ENCODE results near the gene AMH.
"Not testable (repeated sequence)": the region's sequence is repeated elsewhere in the genome, so short reads cannot be mapped to it uniquely, and the experiment has no call there.

AMH gene

GRCh38 chr19:2281265-2282061 is 32.3 kb downstream of the AMH start:
- CTCF ChIA-PET, DNase-seq, H3K9me3 Mint-ChIP-seq, H3K36me3 Mint-ChIP-seq: not testable (repeated sequence)
- peak overlapping the region; percentile 49 for H3K27ac Mint-ChIP-seq
- peak overlapping the region; percentile 46 for H3K4me3 Mint-ChIP-seq
- peaks cover 18% of the 10 kb centered on the region for H3K4me1 Mint-ChIP-seq
- H3K27me3 Mint-ChIP-seq = peaks cover 29% of the 10 kb centered on the region

GRCh38 chr19:2282062-2282861 is 33.1 kb downstream of the AMH start, which contains the start of gene PEAK3:
PEAK3 (minus strand) TSS chr19:2282175; CDS start chr19:2280931, 1,244 bp downstream.
- CTCF ChIA-PET = no interaction called here

GRCh38 chr19:2282862-2283237 is 33.7 kb downstream of the AMH start:
- peaks cover 38% of the 10 kb centered on the region for H3K27me3 Mint-ChIP-seq
- H3K4me3 Mint-ChIP-seq = no peak overlapping the region
- DNase-seq = no peak
- H3K27ac Mint-ChIP-seq = no peak overlapping the region
- peaks cover 16% of the 10 kb centered on the region for H3K4me1 Mint-ChIP-seq
- CTCF ChIA-PET = interaction anchor here (0.9 kb wide), 1 partner anchor 8 kb away, joined by 3 read pairs; no protein-coding TSS in a partner anchor
- H3K36me3 Mint-ChIP-seq = no peaks in the 10 kb centered on the region
- no peaks in the 10 kb centered on the region for H3K9me3 Mint-ChIP-seq

More at GRCh38 chr19:2282062-2282861, 33.1 kb downstream of the AMH start, which contains the start of gene PEAK3:
- Mint-ChIP-seq H3K4me1 (peaks cover 17% of the 10 kb centered on the region), H3K27ac (peak within 1 kb of the TSS; percentile 49), H3K36me3 (peaks cover 1% of the 10 kb centered on the region), H3K4me3 (peak within 1 kb of the TSS; percentile 46), H3K27me3 (peaks cover 33% of the 10 kb centered on the region), H3K9me3 (no peaks in the 10 kb centered on the region)
- DNase-seq = peak; percentile 70

GRCh38 chr19:2283835-2284507 is 34.8 kb downstream of the AMH start:
- CTCF ChIA-PET = interaction anchor here (0.6 to 0.9 kb wide), 2 partner anchors 9 to 342 kb away, joined by 3 read pairs; no protein-coding TSS in a partner anchor
- Mint-ChIP-seq H3K27me3 (peaks cover 49% of the 10 kb centered on the region), H3K27ac (no peak overlapping the region), H3K9me3 (no peaks in the 10 kb centered on the region), H3K4me3 (no peak overlapping the region), H3K36me3 (peaks cover 1% of the 10 kb centered on the region), H3K4me1 (peaks cover 25% of the 10 kb centered on the region)
- no peak for DNase-seq

- Mint-ChIP-seq H3K27me3 (peaks cover 59% of the 10 kb centered on the region), H3K4me1 (peaks cover 39% of the 10 kb centered on the region), H3K9me3 (no peaks in the 10 kb centered on the region), H3K27ac (no peak overlapping the region), H3K4me3 (no peak overlapping the region), H3K36me3 (peaks cover 7% of the 10 kb centered on the region)
- CTCF ChIA-PET = interaction anchor here (1.5 to 1.7 kb wide), 2 partner anchors 12 to 30 kb away, joined by 3 to 6 read pairs; no protein-coding TSS in a partner anchor
- DNase-seq = no peak
These were observed 37.4 kb downstream of the AMH start for GRCh38 chr19:2286402-2287140.

GRCh38 chr19:2287585-2288337 is 38.6 kb downstream of the AMH start:
- no peak for DNase-seq
- H3K4me3 Mint-ChIP-seq = no peak overlapping the region
- peaks cover 47% of the 10 kb centered on the region for H3K27me3 Mint-ChIP-seq
- peak overlapping the region; percentile 58 for H3K27ac Mint-ChIP-seq
- CTCF ChIA-PET = interaction anchor here (1.3 to 1.8 kb wide), 5 partner anchors 13 to 105 kb away, joined by 3 to 6 read pairs (median 4); partner anchors contain the start of gene PLEKHJ1
- peaks cover 13% of the 10 kb centered on the region for H3K36me3 Mint-ChIP-seq
- H3K9me3 Mint-ChIP-seq = no peaks in the 10 kb centered on the region
- peaks cover 36% of the 10 kb centered on the region for H3K4me1 Mint-ChIP-seq

GRCh38 chr19:2288338-2288817 is 39.3 kb downstream of the AMH start:
- Mint-ChIP-seq H3K27me3 (peaks cover 41% of the 10 kb centered on the region), H3K4me1 (peaks cover 35% of the 10 kb centered on the region), H3K9me3 (no peaks in the 10 kb centered on the region), H3K36me3 (peaks cover 16% of the 10 kb centered on the region), H3K4me3 (peak overlapping the region; percentile 92), H3K27ac (peak overlapping the region; percentile 99)
- CTCF ChIA-PET = interaction anchor here (1.3 to 1.8 kb wide), 4 partner anchors 14 to 105 kb away, joined by 4 to 6 read pairs (median 4); partner anchors contain the start of gene PLEKHJ1
- no peak for DNase-seq

- H3K9me3 Mint-ChIP-seq = no peaks in the 10 kb centered on the region
- H3K27ac Mint-ChIP-seq = peak overlapping the region; percentile 99
- peaks cover 19% of the 10 kb centered on the region for H3K36me3 Mint-ChIP-seq
- H3K4me3 Mint-ChIP-seq = peak overlapping the region; percentile 92
- peaks cover 40% of the 10 kb centered on the region for H3K27me3 Mint-ChIP-seq
- no peak for DNase-seq
- H3K4me1 Mint-ChIP-seq = peaks cover 39% of the 10 kb centered on the region
- CTCF ChIA-PET = interaction anchor here (1.3 to 1.8 kb wide), 4 partner anchors 27 to 104 kb away, joined by 3 to 4 read pairs (median 4); partner anchors contain the start of gene PLEKHJ1
These were observed 39.9 kb downstream of the AMH start for GRCh38 chr19:2288818-2289713.

- peaks cover 20% of the 10 kb centered on the region for H3K36me3 Mint-ChIP-seq
- DNase-seq = peak; percentile 86
- H3K27me3 Mint-ChIP-seq = peaks cover 40% of the 10 kb centered on the region
- peak overlapping the region; percentile 92 for H3K4me3 Mint-ChIP-seq
- no peaks in the 10 kb centered on the region for H3K9me3 Mint-ChIP-seq
- peaks cover 40% of the 10 kb centered on the region for H3K4me1 Mint-ChIP-seq
- CTCF ChIA-PET = interaction anchor here (1.4 to 1.8 kb wide), 3 partner anchors 28 to 103 kb away, joined by 3 to 4 read pairs (median 4); partner anchors contain the start of gene PLEKHJ1
- peak overlapping the region; percentile 99 for H3K27ac Mint-ChIP-seq
These were observed 40.8 kb downstream of the AMH start for GRCh38 chr19:2289714-2290435.

- Mint-ChIP-seq H3K27me3 (peaks cover 36% of the 10 kb centered on the region), H3K27ac (peak overlapping the region; percentile 91), H3K4me1 (peaks cover 42% of the 10 kb centered on the region), H3K36me3 (peaks cover 27% of the 10 kb centered on the region), H3K9me3 (no peaks in the 10 kb centered on the region), H3K4me3 (peak overlapping the region; percentile 80)
- DNase-seq = peak; percentile 53
- CTCF ChIA-PET = interaction anchor here (1.0 kb wide), 1 partner anchor 102 kb away, joined by 4 read pairs; no protein-coding TSS in a partner anchor
These were observed 41.5 kb downstream of the AMH start for GRCh38 chr19:2290441-2291184.

Measured in activated naive CD4-positive, alpha-beta T cell treated with anti-CD3 and anti-CD28 coated beads, Interleukin-2, amount 10 ng/mL, durations not matched to agents 7 days and 5 days (primary cell).